NCI-H128 (cell line): Measurements from ENCODE around the gene TMEM120B.

Experiments
- DNase-seq: peaks from one replicate; lab custom pipeline; 2025; ENCODE audit not compliant: unreplicated experiment; lab: John Stamatoyannopoulos, UW

Gene TMEM120B

GRCh38 chr12:121770388-121770787 lies 57.8 kb downstream of the TMEM120B start:
- DNase-seq, result no peak

- no peak for DNase-seq
Observed at GRCh38 chr12:121770813-121771625, 58.5 kb downstream of the TMEM120B start.

GRCh38 chr12:121773011-121773777 lies 60.6 kb downstream of the TMEM120B start:
- DNase-seq, result peak; percentile 37

GRCh38 chr12:121774968-121775474 lies 62.5 kb downstream of the TMEM120B start:
- DNase-seq, result no peak

GRCh38 chr12:121775501-121775900 lies 62.9 kb downstream of the TMEM120B start:
- no peak for DNase-seq

GRCh38 chr12:121776190-121777098 lies 63.9 kb downstream of the TMEM120B start:
- peak; percentile 36 for DNase-seq

GRCh38 chr12:121778567-121779421 lies 66.2 kb downstream of the TMEM120B start:
- DNase-seq, result no peak

GRCh38 chr12:121779422-121779895 lies 66.9 kb downstream of the TMEM120B start:
- DNase-seq, result no peak

GRCh38 chr12:121780429-121780828 lies 67.9 kb downstream of the TMEM120B start:
- no peak for DNase-seq

- DNase-seq, result no peak
Observed at GRCh38 chr12:121781484-121781997, 69.0 kb downstream of the TMEM120B start.

GRCh38 chr12:121781998-121782979 lies 69.7 kb downstream of the TMEM120B start:
- no peak for DNase-seq

GRCh38 chr12:121783766-121784165 lies 71.2 kb downstream of the TMEM120B start:
- DNase-seq, result no peak

- no peak for DNase-seq
Observed at GRCh38 chr12:121784460-121784859, 71.9 kb downstream of the TMEM120B start.

GRCh38 chr12:121786440-121786825 lies 73.9 kb downstream of the TMEM120B start:
- no peak for DNase-seq

GRCh38 chr12:121787063-121788025 lies 74.8 kb downstream of the TMEM120B start:
- no peak for DNase-seq

GRCh38 chr12:121788176-121788818 lies 75.7 kb downstream of the TMEM120B start:
- no peak for DNase-seq

- no peak for DNase-seq
Observed at GRCh38 chr12:121789233-121789781, 76.8 kb downstream of the TMEM120B start.
